K562 (cell line): Measurements from ENCODE around the gene GPR39.

Experiments used
- CTCF ChIP-seq, 3 experiments: IDR thresholded peaks in 2 of 3; conservative IDR thresholded peaks in 1 of 3; 2 replicates each; pipeline ENCODE4 v1.5.1; 2011 to 2012; ENCODE audit warnings: low read length in 3 of 3, mild to moderate bottlenecking in 3 of 3, control low read depth in 2 of 3, improper control_type of control experiment in 1 of 3, inconsistent platforms in 1 of 3, low read depth in 1 of 3, mixed read lengths in 1 of 3, moderate library complexity in 1 of 3; ENCODE audit not compliant: insufficient read depth in 2 of 3
- EWSR1 ChIP-seq: fragments of 450-650 bp; IDR thresholded peaks from 2 replicates; pipeline ENCODE4 v1.6.1; 2018; ENCODE audit warnings: borderline replicate concordance, mild to moderate bottlenecking, low read depth, moderate library complexity; ENCODE audit not compliant: partially characterized antibody
- MXD1 ChIP-seq: fragments of 250-450 bp; sonication (Bioruptor Pico); IDR thresholded peaks from 2 replicates; pipeline ENCODE4 v1.8.0; 2021; ENCODE audit warnings: borderline replicate concordance, mild to moderate bottlenecking, moderate library complexity; ENCODE audit not compliant: poor library complexity, severe bottlenecking
- TCFL5 ChIP-seq: fragments of 250-450 bp; sonication (Bioruptor Pico); conservative IDR thresholded peaks from 2 replicates; pipeline ENCODE4 v1.6.1; 2021; ENCODE audit warnings: mild to moderate bottlenecking, moderate library complexity, matching md5 sums
- ZSCAN29 ChIP-seq: fragments of 450-650 bp; IDR thresholded peaks from 2 replicates; pipeline ENCODE4 v1.6.1; 2017

GRCh38 chr2:132652474-132652873 lies 235.9 kb downstream of the GPR39 start:
- TF ChIP-seq EWSR1, result no peak
- TF ChIP-seq ZSCAN29, result no peak
- no peak for TF ChIP-seq MXD1 (CRISPR knock-in tag)
- no peak for TF ChIP-seq CTCF (IDR thresholded peaks at IDR 0.05 in 2 of 3, conservative IDR thresholded peaks at IDR 0.05 in 1 of 3; ENCODE audit: insufficient read depth in 2 of 3, low read depth in 1 of 3, low read length in 3 of 3)
- TF ChIP-seq TCFL5 (CRISPR knock-in tag), result no peak
